NT2/D1 (cell line): ENCODE results near the gene TSFM.
"Not testable (repeated sequence)": the region's sequence is repeated elsewhere in the genome, so short reads cannot be mapped to it uniquely, and the experiment has no call there.

Source experiments
- DNase-seq: peaks from one replicate; pipeline ENCODE4 v3.0.0-alpha.2; 2011; ENCODE audit warnings: low read depth, low spot score
- H3K27me3 ChIP-seq: 2 replicates; pipeline ENCODE4 v1.6.0; 2011; ENCODE audit warnings: mild to moderate bottlenecking; ENCODE audit not compliant: insufficient read length, insufficient read depth
- H3K36me3 ChIP-seq: 2 replicates; pipeline ENCODE4 v1.6.1; 2011; ENCODE audit warnings: mild to moderate bottlenecking, low read length, mixed read lengths; ENCODE audit not compliant: insufficient read depth, insufficient read length
- H3K4me1 ChIP-seq: 2 replicates; pipeline ENCODE4 v1.5.1; 2011; ENCODE audit not compliant: insufficient read depth, insufficient read length
- H3K4me3 ChIP-seq: 2 replicates; pipeline ENCODE4 v1.5.1; 2011; ENCODE audit warnings: low read depth; ENCODE audit not compliant: insufficient read length
- H3K9ac ChIP-seq: 2 replicates; pipeline ENCODE4 v1.6.0; 2011; ENCODE audit warnings: low read depth; ENCODE audit not compliant: insufficient read length
- H3K9me3 ChIP-seq: 2 replicates; pipeline ENCODE4 v1.5.1; 2011; ENCODE audit warnings: mild to moderate bottlenecking, low read length; ENCODE audit not compliant: insufficient read depth
- SUZ12 ChIP-seq: IDR thresholded peaks from 2 replicates; pipeline ENCODE4 v1.6.1; 2011; ENCODE audit not compliant: insufficient read length, insufficient read depth; ENCODE audit errors: extremely low read depth
- YY1 ChIP-seq: IDR thresholded peaks from 2 replicates; pipeline ENCODE4 v1.6.1; 2011; ENCODE audit not compliant: insufficient read length, insufficient read depth
- ZNF274 ChIP-seq: IDR thresholded peaks from 2 replicates; pipeline ENCODE4 v1.6.1; 2011; ENCODE audit warnings: mild to moderate bottlenecking, low read depth, low read length

The TSFM gene

GRCh38 chr12:57813111-57813970 is 30.8 kb downstream of the TSFM start:
- Histone ChIP-seq H3K4me1 (no peaks in the 10 kb centered on the region), H3K4me3 (no peak overlapping the region)
- DNase-seq = no peak

GRCh38 chr12:57813971-57814772 is 31.6 kb downstream of the TSFM start:
- Histone ChIP-seq H3K36me3 (peaks cover 5% of the 10 kb centered on the region), H3K4me3 (no peak overlapping the region), H3K27me3 (no peaks in the 10 kb centered on the region), H3K9ac (no peak overlapping the region), H3K9me3 (no peaks in the 10 kb centered on the region), H3K4me1 (no peaks in the 10 kb centered on the region)
- DNase-seq = no peak
- no peak for TF ChIP-seq SUZ12
- no peak for TF ChIP-seq YY1
- no peak for TF ChIP-seq ZNF274

More at GRCh38 chr12:57813111-57813970, 30.8 kb downstream of the TSFM start:
- TF ChIP-seq ZNF274 (no peak), YY1 (no peak), SUZ12 (no peak)
- Histone ChIP-seq H3K9me3 (no peaks in the 10 kb centered on the region), H3K36me3 (peaks cover 6% of the 10 kb centered on the region), H3K9ac (no peak overlapping the region), H3K27me3 (no peaks in the 10 kb centered on the region)

GRCh38 chr12:57815177-57816000 is 32.8 kb downstream of the TSFM start:
- no peaks in the 10 kb centered on the region for H3K4me1 ChIP-seq
- DNase-seq = no peak

GRCh38 chr12:57816001-57816854 is 33.6 kb downstream of the TSFM start:
- Histone ChIP-seq H3K4me1 (no peaks in the 10 kb centered on the region), H3K9ac (no peak overlapping the region), H3K27me3 (no peaks in the 10 kb centered on the region), H3K36me3 (peaks cover 7% of the 10 kb centered on the region), H3K4me3 (no peak overlapping the region), H3K9me3 (no peaks in the 10 kb centered on the region)
- DNase-seq = no peak
- TF ChIP-seq SUZ12 (no peak), YY1 (no peak), ZNF274 (no peak)

More at GRCh38 chr12:57815177-57816000, 32.8 kb downstream of the TSFM start:
- Histone ChIP-seq H3K9ac (no peak overlapping the region), H3K4me3 (no peak overlapping the region), H3K27me3 (no peaks in the 10 kb centered on the region), H3K36me3 (peaks cover 8% of the 10 kb centered on the region), H3K9me3 (no peaks in the 10 kb centered on the region)
- TF ChIP-seq YY1 (no peak), ZNF274 (no peak), SUZ12 (no peak)

- Histone ChIP-seq H3K27me3 (no peaks in the 10 kb centered on the region), H3K36me3 (peaks cover 12% of the 10 kb centered on the region), H3K9me3 (no peaks in the 10 kb centered on the region), H3K4me1 (no peaks in the 10 kb centered on the region), H3K4me3 (no peak overlapping the region), H3K9ac (no peak overlapping the region)
- DNase-seq = no peak
- no peak for TF ChIP-seq YY1
- TF ChIP-seq ZNF274 = no peak
- TF ChIP-seq SUZ12 = no peak
Measured at GRCh38 chr12:57816855-57817151, 34.2 kb downstream of the TSFM start.

- no peak overlapping the region for H3K4me3 ChIP-seq
- no peaks in the 10 kb centered on the region for H3K27me3 ChIP-seq
- no peaks in the 10 kb centered on the region for H3K4me1 ChIP-seq
- peaks cover 18% of the 10 kb centered on the region for H3K36me3 ChIP-seq
- H3K9ac ChIP-seq = no peak overlapping the region
- TF ChIP-seq SUZ12 (no peak), ZNF274 (no peak), YY1 (no peak)
- no peak for DNase-seq
- no peaks in the 10 kb centered on the region for H3K9me3 ChIP-seq
Measured at GRCh38 chr12:57817261-57817989, 34.8 kb downstream of the TSFM start.

GRCh38 chr12:57817990-57818331 is 35.4 kb downstream of the TSFM start:
- H3K36me3 ChIP-seq = peaks cover 24% of the 10 kb centered on the region
- not testable (repeated sequence) for H3K9ac ChIP-seq

GRCh38 chr12:57820119-57820518 is 37.5 kb downstream of the TSFM start:
- H3K4me1 ChIP-seq, H3K27me3 ChIP-seq, H3K4me3 ChIP-seq, H3K9me3 ChIP-seq, H3K9ac ChIP-seq, DNase-seq: not testable (repeated sequence)
- peaks cover 45% of the 10 kb centered on the region for H3K36me3 ChIP-seq

More at GRCh38 chr12:57817990-57818331, 35.4 kb downstream of the TSFM start:
- not testable (repeated sequence) for DNase-seq, H3K9me3 ChIP-seq, H3K4me1 ChIP-seq, H3K27me3 ChIP-seq, H3K4me3 ChIP-seq

GRCh38 chr12:57821015-57821414 is 38.4 kb downstream of the TSFM start:
- not testable (repeated sequence) for H3K4me1 ChIP-seq, DNase-seq, H3K27me3 ChIP-seq, H3K9me3 ChIP-seq, H3K9ac ChIP-seq, H3K4me3 ChIP-seq
- peaks cover 54% of the 10 kb centered on the region for H3K36me3 ChIP-seq
